ENCODE measurements around the gene VIM.

Gene VIM

GRCh38 chr10:17228091-17229015 lies at the start of gene VIM:
Gene VIM, plus strand, starts transcription at chr10:17228241. Its CDS starts 1,182 bp downstream, at chr10:17229423.
- peak; percentile 98 for DNase-seq (ENCODE audit: low read depth, low spot score)

- DNase-seq (ENCODE audit: low read depth, low spot score), result peak; percentile 54
These were observed 49.0 kb upstream of the VIM start for GRCh38 chr10:17179002-17179401.

GRCh38 chr10:17181110-17181509 lies 46.9 kb upstream of the VIM start:
- DNase-seq (ENCODE audit: low read depth, low spot score), result no peak

- DNase-seq (ENCODE audit: low read depth, low spot score), result peak; percentile 17
These were observed 46.3 kb upstream of the VIM start for GRCh38 chr10:17181751-17182150.

- no peak for DNase-seq (ENCODE audit: low read depth, low spot score)
These were observed 44.9 kb upstream of the VIM start for GRCh38 chr10:17183110-17183509.

GRCh38 chr10:17185873-17186272 lies 42.2 kb upstream of the VIM start:
- no peak for DNase-seq (ENCODE audit: low read depth, low spot score)

GRCh38 chr10:17188644-17189172 lies 39.3 kb upstream of the VIM start:
- no peak for DNase-seq (ENCODE audit: low read depth, low spot score)

- DNase-seq (ENCODE audit: low read depth, low spot score), result no peak
These were observed 37.4 kb upstream of the VIM start for GRCh38 chr10:17190602-17191001.

- DNase-seq (ENCODE audit: low read depth, low spot score), result no peak
These were observed 33.0 kb upstream of the VIM start for GRCh38 chr10:17195083-17195482.

- DNase-seq (ENCODE audit: low read depth, low spot score), result peak; percentile 41
These were observed 32.0 kb upstream of the VIM start for GRCh38 chr10:17196045-17196444.

- DNase-seq (ENCODE audit: low read depth, low spot score), result no peak
These were observed 31.5 kb upstream of the VIM start for GRCh38 chr10:17196573-17196972.

GRCh38 chr10:17199351-17199804 lies 28.7 kb upstream of the VIM start:
- peak; percentile 59 for DNase-seq (ENCODE audit: low read depth, low spot score)

- peak; percentile 45 for DNase-seq (ENCODE audit: low read depth, low spot score)
These were observed 27.8 kb upstream of the VIM start for GRCh38 chr10:17200001-17200911.

GRCh38 chr10:17200912-17201793 lies 26.9 kb upstream of the VIM start, which contains the start of gene TRDMT1:
Gene TRDMT1, minus strand, starts transcription at chr10:17201672. Its CDS starts 38 bp downstream, at chr10:17201634.
- DNase-seq (ENCODE audit: low read depth, low spot score), result peak; percentile 97

- no peak for DNase-seq (ENCODE audit: low read depth, low spot score)
These were observed 26.3 kb upstream of the VIM start for GRCh38 chr10:17201794-17202116.

GRCh38 chr10:17202506-17202905 lies 25.5 kb upstream of the VIM start:
- no peak for DNase-seq (ENCODE audit: low read depth, low spot score)

- no peak for DNase-seq (ENCODE audit: low read depth, low spot score)
These were observed 25.0 kb upstream of the VIM start for GRCh38 chr10:17202999-17203398.

- no peak for DNase-seq (ENCODE audit: low read depth, low spot score)
These were observed 24.6 kb upstream of the VIM start for GRCh38 chr10:17203416-17203815.

GRCh38 chr10:17206210-17206709 lies 21.8 kb upstream of the VIM start:
- peak; percentile 67 for DNase-seq (ENCODE audit: low read depth, low spot score)

GRCh38 chr10:17208476-17208875 lies 19.6 kb upstream of the VIM start:
- no peak for DNase-seq (ENCODE audit: low read depth, low spot score)

GRCh38 chr10:17209302-17209701 lies 18.7 kb upstream of the VIM start:
- no peak for DNase-seq (ENCODE audit: low read depth, low spot score)

Measured in astrocyte of the hippocampus (primary cell).